HG02852 (cell line): ENCODE measurements around the gene SLC7A5.
"Not testable (repeated sequence)": the region's sequence is repeated elsewhere in the genome, so short reads cannot be mapped to it uniquely, and the experiment has no call there.

Experiments
- ATAC-seq: cut with Tn5 transposase; IDR thresholded peaks from one replicate; pipeline ENCODE4 v1.9.1; 2021; ENCODE audit warnings: mild to moderate bottlenecking, moderate library complexity; ENCODE audit not compliant: unreplicated experiment

Gene SLC7A5

DNA sequence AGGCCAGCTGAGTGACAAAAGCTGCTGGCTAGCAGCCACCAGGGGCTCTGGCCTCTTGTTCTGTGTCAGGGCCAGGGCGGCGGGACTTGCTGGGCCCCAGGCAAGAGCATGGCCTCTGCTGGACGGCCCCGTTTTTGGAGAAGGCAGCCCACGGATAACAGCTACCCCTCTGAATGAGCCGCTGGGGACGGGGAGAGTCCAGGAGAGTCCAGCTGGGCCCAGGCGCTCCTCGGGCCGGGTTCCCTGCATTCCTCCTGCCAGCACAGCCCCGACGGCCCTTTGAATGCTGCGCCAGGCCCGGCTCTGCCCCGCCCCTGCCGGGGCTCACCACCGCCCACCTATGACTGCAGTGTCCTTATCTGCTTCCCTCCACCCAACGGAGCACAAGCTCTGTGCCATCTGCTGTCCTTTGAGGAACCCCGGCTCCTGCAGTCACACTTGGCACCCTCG lies 33.4 kb downstream of the SLC7A5 start:
- ATAC-seq, result no peak

DNA sequence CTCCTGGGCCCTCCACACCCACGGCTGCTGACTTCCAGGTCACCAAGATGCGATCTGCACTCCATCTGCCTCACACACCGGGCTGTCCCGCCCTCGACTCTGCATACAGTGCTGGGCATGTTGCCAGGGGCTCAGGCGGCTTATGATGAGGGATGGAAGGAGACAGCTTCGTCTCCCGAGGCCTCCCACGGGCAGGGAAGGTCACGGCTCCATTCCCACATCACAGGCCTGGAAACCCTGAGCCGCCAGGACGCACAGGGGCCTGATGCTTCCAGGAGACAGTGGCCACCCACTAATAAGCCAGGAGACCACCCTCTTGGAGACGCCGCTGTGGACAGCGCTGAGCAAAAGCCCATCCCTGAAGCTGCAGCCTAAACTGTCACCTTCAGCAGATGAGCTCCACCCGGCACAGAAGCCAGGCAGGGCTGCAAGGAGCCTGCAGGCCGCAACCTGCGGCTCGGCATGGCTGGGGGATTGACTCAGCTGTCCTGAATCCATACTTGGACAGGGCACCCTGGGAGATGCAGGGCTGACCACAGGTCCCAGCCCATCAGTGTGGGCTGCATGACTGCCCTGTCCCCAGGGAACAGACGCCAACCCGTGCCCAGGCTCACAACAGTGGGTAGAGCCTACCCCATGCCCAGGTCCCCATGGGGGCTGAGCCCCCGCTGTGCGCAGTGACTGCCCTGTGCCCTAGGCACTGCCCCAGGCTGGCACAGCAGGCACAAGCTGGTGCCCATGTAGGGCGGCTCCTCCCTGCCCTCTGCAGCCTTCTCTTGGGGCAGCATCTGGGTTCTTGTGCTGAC lies 34.4 kb downstream of the SLC7A5 start:
- ATAC-seq, result no peak

DNA sequence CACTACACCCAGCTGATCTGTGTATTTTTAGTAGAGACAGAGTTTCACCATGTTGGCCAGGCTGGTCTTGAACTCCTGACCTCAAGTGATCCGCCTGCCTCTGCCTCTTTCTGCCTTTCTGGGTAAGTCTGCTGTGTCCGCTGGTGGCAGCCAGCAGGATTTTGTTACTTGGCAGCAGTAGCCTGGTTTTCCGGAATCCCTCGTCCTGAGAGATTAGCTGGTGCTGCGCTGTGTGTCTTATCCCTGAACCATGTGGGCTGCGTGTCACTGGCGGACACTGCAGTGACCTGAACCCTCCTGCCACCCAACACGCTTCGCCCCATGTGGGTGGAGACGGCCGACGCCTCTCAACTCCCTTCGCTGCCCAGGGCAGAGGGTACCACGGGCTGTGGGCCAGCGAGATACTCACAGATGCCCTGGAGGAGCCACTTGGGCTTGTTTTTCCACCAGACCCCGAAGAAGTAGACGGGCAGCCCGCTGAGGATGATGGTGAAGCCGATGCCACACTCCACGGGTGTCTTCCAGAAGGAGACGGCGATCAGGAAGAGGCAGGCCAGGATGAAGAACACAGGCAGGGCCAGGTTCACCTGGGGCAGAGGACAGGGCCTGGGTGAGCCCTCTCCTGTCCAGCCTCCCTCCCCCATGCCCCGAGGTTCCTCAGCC lies 35.2 kb downstream of the SLC7A5 start:
- no peak for ATAC-seq

DNA sequence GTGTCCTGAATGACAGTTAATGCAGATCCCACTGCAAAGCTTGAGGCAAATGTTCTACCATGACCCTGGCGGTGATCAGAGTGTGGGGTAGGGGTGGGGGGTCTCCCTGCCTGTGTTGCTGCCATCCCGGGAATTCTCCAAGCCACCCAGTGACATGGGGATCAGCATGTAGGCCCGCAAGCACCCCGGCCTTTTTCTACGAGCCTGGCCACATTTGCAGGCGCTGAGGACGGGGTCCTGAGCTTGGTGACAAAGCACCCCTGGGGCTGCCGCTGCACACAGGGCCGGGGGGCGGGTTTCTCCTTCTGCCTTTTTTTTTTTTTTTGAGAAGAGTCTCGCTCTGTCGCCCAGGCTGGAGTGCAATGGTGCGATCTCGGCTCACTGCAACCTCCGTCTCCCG lies 35.8 kb downstream of the SLC7A5 start:
- no peak for ATAC-seq

DNA sequence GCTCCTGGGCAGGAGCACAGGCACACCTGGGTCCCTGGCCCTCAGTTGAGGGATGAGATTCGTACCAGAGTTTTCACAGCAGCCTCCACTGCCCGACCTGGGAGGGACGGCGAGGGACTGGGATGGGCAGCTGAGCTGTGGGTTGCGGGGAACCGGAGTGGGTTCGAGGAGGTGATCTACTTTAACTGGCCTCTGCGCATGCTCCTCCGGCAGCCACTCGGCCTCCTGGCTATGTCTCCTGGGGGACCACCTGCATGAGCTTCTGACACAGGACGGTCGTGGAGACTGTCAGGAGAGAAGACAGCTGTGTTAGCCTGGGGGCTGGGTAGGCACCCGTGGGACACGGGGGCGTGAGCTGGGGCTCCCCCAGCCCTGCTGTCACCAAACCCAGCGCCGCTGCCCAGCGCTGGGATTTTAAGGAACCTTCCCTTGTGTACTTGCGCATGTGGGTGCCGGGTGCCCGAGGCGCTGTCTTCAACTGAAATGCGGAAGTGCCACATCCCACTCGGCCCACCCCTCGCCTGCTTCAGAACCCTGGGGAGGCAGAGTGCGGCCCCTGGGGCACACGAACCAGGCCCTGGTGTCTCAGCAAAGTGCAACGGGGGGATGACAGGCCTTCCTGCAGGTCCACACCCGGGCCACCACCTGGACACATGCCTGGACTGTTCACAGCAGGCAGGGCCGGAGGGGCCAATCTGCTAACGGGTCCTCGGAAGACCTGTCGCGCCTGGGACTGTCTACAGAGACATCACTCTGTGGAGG lies 36.4 kb downstream of the SLC7A5 start:
- no peak for ATAC-seq

DNA sequence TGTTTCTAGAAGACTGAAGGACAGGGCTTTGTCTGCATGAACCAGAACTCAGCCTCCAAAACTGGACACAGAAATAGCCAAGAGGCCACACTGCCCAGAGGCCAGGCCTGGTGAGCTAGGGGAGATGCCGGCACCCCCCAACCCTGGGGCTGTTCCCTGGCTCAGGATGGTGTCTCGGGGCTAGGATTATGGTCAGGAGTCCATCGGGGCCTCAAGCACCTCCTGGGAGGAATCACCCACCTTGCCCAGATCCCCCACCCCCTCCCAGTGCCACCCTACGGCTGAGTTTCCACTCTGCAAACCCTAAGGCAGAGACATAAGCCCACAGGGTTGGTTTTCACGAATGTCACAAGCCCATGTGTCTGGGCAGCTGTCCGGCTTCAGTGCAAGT lies 37.2 kb downstream of the SLC7A5 start:
- ATAC-seq, result no peak

DNA sequence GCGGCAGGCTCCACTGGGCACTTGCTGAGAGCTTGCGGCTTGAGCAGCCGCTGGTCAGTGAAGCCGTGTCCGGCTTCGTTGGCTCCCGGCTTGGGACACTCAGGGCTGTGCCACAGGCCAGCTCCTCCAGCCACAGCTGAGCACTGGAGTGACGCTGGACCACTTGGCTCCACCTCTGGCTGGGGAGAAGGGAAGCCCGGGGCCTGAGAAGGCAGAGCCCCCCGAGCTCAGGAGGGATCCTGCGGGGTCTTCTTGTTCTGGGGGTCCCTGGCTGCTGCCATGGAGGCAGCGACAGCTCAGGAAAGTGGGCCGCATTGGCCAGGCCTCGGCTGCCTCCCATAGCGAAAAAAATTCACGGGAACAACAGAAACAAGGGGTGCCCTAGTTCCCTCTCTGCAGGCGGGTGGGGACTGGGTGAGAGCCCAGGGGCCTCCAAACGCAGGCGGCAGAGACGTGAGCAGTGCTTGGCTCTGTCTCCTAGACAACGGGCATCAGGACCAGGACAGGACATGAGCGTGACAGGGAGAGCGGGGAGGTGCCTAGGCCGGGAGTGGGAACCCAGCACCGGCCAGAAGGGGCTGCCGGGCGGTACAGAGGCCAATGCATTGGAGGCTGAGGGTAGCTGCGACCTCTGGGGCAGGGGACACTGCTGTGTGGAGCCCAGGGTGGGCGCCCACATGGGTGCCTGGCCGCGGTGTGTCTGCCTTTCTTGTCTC lies 37.7 kb downstream of the SLC7A5 start:
- ATAC-seq, result no peak

DNA sequence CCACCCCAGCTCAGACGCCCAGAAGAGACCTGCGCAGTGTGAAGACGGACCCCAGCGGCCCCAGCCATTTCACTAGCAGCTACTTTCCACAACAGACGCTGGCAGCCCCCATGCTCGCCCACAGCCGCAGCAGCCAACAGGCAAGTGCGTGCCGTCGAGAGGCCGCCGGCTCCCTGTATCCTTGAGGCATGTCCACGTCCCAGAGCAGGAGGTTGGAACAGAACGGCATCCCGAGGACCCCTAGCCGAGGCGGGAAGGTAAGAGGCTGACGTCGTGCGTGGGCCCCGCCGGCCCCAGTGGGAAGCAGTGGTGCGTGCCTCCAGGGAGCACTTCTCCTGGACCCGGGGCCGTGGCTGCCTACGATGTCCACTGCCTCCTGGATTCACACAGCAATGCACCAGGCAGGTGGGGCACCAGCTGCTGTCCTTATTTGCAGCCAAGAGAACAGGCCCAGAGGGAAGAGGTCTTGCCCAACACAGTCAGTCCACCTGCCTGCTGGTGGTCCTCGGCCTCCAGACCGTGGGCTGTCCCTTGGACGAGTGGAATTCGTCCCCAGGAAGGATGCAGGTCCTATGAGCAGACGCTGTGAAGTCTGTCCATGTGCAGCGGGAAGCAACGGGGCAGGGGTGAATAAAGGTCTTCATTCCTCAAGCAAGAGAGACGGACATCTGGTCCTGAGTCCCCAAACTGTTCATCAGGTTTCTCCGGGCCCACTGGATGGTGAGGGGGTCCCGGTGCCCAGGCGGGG lies 38.5 kb downstream of the SLC7A5 start:
- ATAC-seq, result no peak

DNA sequence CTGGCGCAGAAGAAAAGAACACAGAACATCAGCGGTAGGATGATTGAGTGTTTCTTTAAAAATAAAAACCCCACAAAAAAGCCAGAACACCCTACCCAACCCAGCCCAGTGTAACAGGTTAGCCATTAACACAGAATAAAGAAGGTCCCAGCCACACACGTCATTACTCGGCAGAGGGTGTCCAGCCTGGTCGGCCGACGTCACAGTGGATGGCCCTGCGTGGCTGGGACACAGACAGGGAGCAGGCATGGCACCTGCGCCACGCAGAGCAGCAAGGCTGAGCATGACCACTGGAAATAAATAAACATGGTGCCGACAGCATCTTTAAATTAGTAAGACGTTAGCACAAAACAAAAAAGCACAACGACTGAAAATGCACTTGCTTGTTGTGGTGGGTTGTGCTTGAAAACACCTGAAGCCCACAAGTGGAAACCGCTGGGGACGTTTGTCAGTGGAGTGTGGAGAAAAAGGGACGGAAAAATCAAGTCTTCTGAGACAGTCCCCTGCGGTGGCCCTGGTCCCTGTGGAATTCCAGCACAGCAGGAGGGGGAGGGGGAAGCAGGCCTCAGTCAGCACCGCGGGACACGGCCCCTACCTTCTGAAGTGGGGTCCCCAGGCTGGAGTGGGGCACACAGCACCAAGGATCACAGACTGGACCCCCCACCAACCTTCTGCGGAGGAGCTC lies 39.2 kb downstream of the SLC7A5 start:
- ATAC-seq, result no peak

DNA sequence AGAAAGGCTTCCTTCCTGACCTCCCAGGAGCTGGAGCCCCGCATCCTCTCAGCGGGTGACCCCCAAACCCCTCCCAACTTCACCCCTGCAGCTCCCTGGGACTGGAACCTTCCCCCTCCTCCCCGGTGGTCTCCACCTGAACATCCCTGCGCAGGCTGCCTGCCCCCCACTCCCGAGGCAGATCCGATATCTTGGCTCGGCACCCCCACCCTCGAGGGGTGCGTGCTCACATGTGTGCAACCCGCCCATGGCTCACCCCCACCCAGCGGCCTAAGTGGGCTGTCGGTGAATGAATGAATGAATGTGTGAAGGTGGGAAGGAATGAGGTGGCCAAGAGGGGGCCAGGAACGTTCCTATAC lies 39.7 kb downstream of the SLC7A5 start:
- ATAC-seq, result no peak

DNA sequence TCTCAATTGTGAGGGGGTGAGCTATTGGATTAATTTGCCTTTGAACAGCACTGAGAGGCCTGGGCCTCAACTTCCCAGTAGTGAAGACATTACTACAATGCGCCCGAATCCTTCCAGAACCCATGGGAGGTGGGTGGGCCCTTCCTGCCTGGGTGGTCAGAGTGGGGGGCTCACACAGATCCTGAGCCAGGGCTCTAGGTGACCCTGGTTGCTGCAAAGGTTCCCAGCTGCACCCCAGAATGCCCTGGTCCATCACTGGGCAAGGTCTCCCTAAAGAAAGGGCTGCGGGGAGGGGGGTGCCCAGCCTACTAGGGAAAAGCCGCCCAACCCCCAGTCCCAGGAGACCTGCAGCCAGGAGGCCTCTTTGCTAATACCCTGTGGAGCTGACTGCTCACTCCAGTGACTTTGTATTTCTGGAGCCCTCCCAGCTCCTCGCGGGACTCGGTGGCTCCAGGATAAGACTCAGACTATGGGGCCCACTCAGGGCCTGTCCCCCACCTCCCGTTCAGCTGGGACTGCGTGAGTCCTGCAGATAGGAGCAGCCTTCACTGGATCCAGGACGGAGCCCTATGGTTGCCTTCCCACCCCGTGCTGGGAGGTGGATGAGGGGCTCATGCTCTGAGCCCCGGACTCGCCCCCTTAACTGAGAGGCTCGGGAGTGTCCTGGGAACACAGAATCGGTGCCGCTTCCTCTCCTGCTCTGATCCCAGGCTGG lies 40.2 kb downstream of the SLC7A5 start:
- no peak for ATAC-seq

DNA sequence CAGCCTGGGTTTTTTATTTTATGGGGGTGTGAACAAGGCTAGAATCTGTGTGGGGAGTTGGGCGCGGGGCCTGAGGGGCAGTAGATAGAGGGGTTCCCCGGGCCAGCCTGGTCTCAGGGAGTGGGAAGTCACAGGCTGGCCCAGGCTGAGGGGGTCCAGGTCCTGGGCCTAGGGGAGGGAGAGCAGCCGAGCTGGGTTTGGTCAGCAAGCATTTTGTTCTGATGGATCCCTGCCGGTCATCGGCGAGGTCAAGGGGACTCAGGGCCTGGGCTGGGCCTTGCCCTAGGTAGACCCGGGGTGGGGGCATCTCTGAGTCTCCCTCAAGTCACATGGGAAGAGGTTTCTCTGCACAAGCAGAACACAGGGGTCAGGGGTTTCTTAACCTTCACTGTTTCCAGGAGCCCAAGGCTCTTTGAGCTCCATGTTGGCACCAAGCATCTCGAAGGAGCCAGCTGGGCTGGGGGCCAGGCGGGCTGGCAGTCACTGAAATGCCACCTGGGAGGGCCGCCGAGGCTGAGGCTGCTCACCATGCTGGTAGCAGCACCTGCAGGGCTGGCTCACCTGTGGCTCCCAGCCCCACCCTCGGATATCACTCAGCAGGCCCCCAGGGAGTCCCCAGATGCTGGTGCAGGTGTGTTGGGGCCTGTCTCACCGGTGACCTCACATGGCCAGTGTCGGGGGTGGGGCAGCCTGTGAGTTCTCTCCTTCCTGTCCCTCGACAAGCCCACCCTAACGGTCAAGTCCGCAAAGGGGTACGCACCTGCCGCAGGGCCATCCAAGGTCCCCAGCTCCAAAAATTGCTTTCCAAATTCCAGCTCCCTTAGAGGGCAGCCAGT lies 41.0 kb downstream of the SLC7A5 start:
- no peak for ATAC-seq

DNA sequence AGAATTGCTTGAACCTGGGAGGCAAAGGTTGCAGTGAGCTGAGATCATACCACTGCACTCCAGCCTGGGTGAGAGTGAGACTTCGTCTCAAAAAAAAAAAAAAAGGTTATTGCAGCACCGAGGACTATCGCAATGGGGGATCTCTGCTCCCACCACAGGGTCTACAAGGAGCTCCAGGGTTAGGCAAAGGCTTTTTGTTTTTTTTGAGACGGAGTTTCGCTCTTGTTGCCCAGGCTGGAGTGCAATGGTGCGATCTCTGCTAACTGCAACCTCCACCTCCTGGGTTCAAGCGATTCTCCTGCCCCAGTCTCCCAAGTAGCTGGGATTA lies 41.8 kb downstream of the SLC7A5 start:
- ATAC-seq, result not testable (repeated sequence)

DNA sequence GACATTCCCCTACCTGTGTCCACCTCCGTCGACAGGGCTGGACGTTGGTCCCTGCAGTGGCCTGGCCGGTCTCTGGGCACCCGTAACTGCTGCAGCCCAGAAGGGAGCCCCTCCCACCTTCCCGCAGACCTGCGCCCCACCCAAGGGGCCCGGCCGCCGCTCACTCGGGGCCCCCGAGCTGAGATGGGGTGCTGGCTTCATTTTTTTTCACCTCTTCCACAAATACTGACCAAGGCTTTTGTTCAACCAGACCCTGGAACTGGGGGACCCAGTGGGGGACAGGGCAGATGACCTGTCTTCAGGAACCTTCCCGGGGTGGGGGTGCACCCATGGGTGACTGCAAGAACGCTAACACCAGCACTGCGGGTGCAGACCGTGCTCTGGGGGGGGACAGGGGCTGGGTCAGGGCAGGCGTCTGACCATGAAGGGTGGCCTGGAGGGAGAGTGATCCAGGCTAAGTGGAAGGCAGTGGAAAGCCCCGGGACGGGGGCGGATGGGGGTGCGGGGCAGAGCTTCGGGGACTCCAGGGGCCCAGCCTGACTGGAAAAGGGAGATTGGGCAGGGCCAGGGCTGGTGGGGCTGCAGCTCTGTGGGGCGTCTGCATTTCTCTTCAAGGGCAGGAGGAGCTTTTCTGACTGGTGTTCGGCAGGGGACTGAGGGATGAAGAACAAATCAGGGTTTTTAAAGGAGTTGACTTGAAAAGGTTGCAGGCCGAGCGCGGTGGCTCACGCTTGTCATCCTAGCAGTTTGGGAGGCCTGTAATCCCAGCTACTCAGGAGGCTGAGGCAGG lies 42.3 kb downstream of the SLC7A5 start:
- no peak for ATAC-seq

DNA sequence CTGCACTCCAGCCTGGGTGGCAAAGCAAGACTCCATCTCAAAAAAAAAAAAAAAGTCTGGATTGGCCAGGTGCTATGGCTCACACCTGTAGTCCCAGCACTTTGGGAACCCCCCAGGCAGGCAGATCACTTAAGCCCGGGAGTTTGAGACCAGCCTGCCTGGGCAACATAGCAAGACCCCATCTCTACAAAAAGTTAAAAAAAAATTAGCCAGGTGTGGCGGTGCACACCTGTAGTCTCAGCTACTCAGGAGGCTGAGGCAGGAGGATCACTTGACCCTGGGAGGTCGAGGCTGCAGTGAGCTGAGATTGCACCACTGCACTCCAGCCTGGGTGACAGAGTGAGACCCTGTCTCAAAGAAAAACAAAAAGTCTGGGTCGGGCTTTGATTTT lies 42.9 kb downstream of the SLC7A5 start:
- ATAC-seq, result not testable (repeated sequence)

DNA sequence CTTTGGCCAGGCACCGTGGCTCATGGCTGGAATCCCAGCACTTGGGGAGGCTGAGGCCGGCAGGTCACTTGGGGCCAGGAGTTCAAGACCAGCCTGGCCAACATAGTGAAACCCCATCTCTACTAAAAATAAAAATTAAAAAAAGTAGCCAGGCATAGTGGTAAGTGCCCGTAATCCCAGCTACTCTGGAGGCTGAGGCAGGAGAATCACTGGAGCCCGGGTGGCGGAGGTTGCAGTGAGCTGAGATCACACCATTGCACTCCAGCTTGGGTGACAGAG lies 43.5 kb downstream of the SLC7A5 start:
- ATAC-seq, result not testable (repeated sequence)

DNA sequence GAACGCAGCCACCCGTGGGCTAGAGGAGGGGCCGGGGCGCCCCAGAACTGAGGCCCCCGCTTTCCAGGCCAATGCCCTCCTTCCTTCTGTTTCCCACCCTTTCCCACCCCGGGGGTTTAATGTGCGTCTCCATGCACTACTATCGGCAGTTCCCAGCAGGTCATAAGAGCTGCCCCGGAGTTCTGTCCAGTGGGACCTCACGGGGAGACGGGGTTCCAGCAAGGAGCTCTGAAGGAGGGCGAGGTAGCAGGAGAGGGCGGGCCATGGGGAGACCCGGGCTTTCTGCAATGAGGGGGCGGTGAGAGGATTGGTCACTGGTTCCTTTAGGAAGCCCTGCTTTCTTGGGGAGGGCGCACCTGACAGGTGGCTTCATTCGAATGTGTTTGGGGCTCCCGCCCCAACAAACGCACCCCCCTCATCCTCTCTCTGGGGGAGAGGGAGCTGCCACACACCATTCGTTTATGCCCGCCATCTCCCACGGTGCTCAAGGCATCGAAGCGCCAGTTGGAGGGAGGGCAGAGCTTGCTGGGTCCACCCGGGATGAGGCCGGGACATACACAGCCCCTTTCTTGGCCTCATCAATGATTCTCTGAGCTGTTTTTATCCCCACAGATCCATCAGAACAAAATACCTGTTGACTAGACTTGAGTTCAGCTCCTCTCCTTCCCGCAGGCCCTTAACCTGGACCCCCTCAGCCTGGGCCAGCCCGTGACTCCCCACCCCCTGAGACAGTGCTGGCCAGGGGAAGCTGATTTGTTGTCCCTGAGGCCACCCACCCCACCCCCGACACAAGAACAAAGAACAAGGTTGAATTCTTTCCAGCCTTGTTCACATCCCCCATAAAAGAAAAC lies 44.1 kb downstream of the SLC7A5 start:
- no peak for ATAC-seq
